ENCODE measurements around the gene OR2V1.
A peak's percentile ranks its signal among the peaks of the same experiment; 100 is the strongest.
"Not testable (repeated sequence)": the region's sequence is repeated elsewhere in the genome, so short reads cannot be mapped to it uniquely, and the experiment has no call there.

Gene OR2V1

GRCh38 chr5:181130832-181131496 is at the start of gene OR2V1:
TSS of gene OR2V1 (minus strand) at chr5:181131169. CDS start at chr5:181125304, 5,865 bp downstream.
- no peak for DNase-seq

- DNase-seq, result not testable (repeated sequence)
Measured at GRCh38 chr5:181177559-181177958, 46.6 kb upstream of the OR2V1 start.

GRCh38 chr5:181176254-181176952 is 45.4 kb upstream of the OR2V1 start:
- no peak for DNase-seq

GRCh38 chr5:181173420-181174342 is 42.7 kb upstream of the OR2V1 start:
- no peak for DNase-seq

GRCh38 chr5:181173027-181173419 is 42.1 kb upstream of the OR2V1 start:
- DNase-seq, result no peak

GRCh38 chr5:181171782-181172181 is 40.8 kb upstream of the OR2V1 start:
- DNase-seq, result peak in 1 of 2 experiments; percentile 30

GRCh38 chr5:181170996-181171395 is 40.0 kb upstream of the OR2V1 start:
- no peak for DNase-seq

- no peak for DNase-seq
Measured at GRCh38 chr5:181170237-181170825, 39.4 kb upstream of the OR2V1 start.

- peak; percentile 22 to 70 for DNase-seq
Measured at GRCh38 chr5:181169459-181170236, 38.7 kb upstream of the OR2V1 start.

GRCh38 chr5:181168595-181169118 is 37.7 kb upstream of the OR2V1 start:
- peak in 1 of 2 experiments; percentile 23 for DNase-seq

- DNase-seq, result peak; percentile 13 to 46
Measured at GRCh38 chr5:181167814-181168488, 37.0 kb upstream of the OR2V1 start.

- no peak for DNase-seq
Measured at GRCh38 chr5:181166812-181167733, 36.1 kb upstream of the OR2V1 start.

GRCh38 chr5:181164076-181164952 is 33.3 kb upstream of the OR2V1 start:
- no peak for DNase-seq

- DNase-seq, result no peak
Measured at GRCh38 chr5:181163487-181164075, 32.6 kb upstream of the OR2V1 start.

GRCh38 chr5:181161534-181162175 is 30.7 kb upstream of the OR2V1 start:
- DNase-seq, result no peak

GRCh38 chr5:181160755-181161533 is 30.0 kb upstream of the OR2V1 start:
- peak; percentile 66 to 81 for DNase-seq

GRCh38 chr5:181160152-181160754 is 29.3 kb upstream of the OR2V1 start:
- peak; percentile 16 to 68 for DNase-seq
